Amygdala (tissue), 56 donors: ENCODE measurements around the gene GAB1.

ENCODE experiments used
- DNase-seq, 56 donors: peaks; one replicate each; lab custom pipeline; 2025; lab: John Stamatoyannopoulos, UW

The GAB1 gene

GRCh38 chr4:143357161-143357845 is 20.6 kb downstream of the GAB1 start:
- no peak for DNase-seq

GRCh38 chr4:143358419-143358818 is 21.7 kb downstream of the GAB1 start:
- DNase-seq: no peak

DNA sequence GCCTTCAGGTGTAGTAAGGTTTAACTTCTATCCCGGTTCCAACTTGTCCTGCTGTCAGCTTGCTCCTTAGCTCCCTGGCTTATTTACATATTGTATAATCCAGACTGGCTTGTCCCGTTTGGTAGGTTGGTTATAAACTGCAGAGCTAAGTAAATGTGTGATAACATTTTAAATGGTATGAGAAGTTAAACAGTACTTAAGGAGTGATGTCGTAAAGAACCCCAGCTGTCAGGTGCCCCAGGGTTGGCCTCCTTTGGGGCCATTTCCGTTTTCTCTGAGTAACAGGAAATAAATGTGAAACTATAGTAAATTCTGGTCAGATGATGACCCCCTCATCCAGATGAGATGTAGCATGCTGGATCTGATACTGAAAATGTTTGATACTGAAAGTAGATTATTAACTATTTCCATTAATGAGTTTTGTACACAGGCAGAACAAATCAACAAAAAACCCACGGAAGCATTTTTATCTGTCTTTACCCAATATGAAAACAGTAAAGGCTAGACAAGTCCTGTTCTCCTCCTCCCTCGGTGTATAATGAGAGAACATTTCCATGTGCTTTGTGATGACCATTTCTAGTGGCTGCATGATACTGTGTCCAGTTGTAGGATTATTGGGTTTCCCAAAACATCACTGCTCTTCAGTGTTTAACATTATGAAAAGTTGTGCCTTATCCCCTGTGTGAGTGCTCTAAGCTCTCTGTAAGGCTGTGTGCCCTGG is 22.4 kb downstream of the GAB1 start:
- DNase-seq: no peak

GRCh38 chr4:143359644-143360193 is 23.0 kb downstream of the GAB1 start:
- no peak for DNase-seq

DNA sequence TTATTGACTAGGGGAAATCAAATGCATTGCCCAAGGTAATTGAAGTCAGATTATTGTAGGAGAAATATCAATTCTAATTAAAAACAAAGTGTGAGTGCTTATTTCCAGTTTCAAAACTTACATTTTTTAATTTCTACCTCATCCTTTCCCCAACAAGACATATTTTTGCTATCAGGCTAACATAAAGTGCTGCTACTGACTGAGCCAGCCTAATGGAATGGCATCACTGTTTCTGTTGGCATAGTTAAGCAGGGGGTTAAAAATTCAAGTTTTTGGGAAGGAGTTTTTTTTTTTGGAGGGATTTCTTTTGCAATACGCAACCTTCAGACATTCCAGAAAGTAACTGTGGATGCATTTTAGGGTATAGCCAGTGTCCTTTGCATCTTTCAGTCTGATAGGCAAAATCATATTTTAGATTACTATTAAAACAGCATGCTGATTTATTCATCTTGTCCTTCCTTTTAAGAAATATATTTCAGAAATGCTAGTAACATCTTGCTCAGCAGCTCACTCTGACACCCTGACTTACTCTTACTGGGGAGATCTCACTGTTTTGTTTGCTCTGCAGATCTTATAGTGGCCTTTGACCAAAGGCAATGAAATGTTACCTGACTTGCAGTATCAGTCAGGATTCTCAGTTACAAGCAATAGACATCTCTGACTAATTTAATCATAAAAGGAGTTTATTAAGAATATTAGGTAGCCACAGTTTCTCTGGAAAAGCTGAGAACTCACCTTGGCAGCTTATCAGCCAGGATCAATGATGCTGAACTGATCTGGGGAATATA is 24.4 kb downstream of the GAB1 start:
- no peak for DNase-seq

DNA sequence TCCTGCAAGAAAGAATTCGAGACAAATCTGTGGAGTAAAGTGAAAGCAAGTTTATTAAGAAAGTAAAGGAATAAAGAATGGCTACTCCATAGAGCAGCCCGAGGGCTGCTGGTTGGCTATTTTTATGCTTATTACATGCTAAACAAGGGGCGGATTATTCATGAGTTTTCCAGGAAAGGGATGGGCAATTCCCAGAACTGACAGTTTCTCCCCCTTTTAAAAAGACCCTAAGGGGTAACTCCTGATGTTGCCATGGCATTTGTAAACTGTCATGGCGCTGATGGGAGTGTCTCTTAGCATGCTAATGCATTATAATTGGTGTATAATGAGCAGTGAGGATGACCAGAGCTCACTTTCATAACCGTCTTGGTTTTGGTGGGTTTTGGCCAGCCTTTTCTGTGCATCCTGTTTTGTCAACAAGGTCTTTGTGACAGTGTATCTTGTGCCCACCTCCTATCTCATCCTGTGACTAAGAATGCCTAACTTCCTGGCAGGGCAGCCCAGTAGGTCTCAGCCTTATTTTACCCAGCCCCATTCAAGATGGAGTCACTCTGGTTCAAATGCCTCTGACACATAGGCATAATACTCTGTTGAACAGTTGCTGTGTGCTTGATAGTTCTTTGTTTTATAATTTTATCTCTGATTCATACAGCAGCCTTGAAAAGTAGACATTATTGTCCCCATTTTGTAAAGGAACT is 25.8 kb downstream of the GAB1 start:
- no peak for DNase-seq

DNA sequence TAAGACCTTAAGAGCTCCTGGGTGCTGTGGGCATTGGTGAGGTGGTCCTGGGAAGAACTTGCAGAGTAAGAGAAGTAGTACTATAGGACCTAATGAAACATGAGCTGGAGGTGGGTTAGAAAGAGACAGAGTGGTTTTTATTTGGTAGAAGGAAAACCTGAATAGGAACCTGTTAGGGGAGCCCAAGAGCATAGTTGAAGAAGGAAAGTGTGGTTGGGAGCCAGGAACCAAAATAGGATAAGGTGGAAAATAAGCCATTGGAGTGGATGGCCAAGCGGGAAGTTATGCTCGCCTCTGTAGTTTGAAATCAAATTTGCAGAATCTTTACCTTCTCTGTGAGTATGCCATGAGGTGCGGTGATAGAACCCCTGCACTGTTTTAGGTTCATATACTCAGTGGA is 26.7 kb downstream of the GAB1 start:
- no peak for DNase-seq

- no peak for DNase-seq
Measured at GRCh38 chr4:143364063-143364462, 27.4 kb downstream of the GAB1 start.

- DNase-seq: no peak
Measured at GRCh38 chr4:143367863-143368262, 31.2 kb downstream of the GAB1 start.

GRCh38 chr4:143369552-143369951 is 32.9 kb downstream of the GAB1 start:
- DNase-seq: no peak

GRCh38 chr4:143372093-143372915 is 35.6 kb downstream of the GAB1 start:
- no peak for DNase-seq

DNA sequence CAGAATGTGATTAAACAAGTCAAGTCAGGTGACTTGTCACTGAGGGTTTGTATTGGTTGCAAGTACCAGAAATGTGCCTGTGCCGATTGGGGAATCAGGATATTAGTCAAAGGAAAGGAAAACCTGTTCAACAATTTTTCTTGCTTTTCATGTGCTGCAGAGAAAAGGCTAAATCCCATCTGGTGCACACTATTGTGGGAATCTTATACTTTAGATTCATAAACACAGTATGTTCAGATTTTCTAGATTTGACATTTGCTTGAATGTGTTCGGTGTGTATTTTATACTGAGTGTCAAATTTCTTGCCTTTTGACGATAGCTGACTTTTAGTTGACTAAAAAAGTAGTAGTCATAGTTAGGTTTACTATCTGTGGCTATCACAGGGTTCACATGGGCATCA is 37.6 kb downstream of the GAB1 start:
- peak in 1 of 56 donors; percentile 3 for DNase-seq

- no peak for DNase-seq
Measured at GRCh38 chr4:143374771-143375170, 38.1 kb downstream of the GAB1 start.

GRCh38 chr4:143375326-143376073 is 38.8 kb downstream of the GAB1 start:
- peak in 54 of 56 donors; percentile 1 to 82 (median 50) for DNase-seq

- DNase-seq: no peak
Measured at GRCh38 chr4:143377611-143378099, 41.0 kb downstream of the GAB1 start.

- DNase-seq: no peak
Measured at GRCh38 chr4:143380629-143381028, 44.0 kb downstream of the GAB1 start.

- DNase-seq: peak in 36 of 56 donors; percentile 6 to 84 (median 46)
Measured at GRCh38 chr4:143381189-143382118, 44.8 kb downstream of the GAB1 start.

DNA sequence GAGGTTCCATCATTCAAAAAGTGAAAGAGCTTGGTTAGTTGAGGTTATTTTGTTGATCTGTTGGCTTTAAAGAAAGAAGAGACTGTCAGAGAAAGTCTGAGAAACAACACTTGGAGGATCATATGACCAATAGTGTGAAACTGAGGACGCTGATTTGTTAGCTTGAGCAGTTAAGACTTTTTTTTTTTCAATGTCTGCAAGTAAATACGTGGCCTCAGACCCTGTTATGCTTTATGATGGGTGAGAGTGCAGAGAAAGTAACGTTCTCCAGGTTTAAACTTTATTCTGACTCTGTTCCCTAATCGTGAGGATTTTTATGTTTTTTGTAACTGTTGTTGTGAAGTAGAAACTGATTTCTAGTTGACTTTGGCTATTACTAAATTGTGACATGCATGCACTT is 45.9 kb downstream of the GAB1 start:
- no peak for DNase-seq
